GM18517 (cell line): Measurements from ENCODE around the gene TMEM59L.

Source experiments
- ATAC-seq: cut with Tn5 transposase; IDR thresholded peaks from one replicate; pipeline ENCODE4 v1.9.1; 2021; ENCODE audit warnings: mild to moderate bottlenecking, moderate library complexity; ENCODE audit not compliant: unreplicated experiment

TMEM59L gene

GRCh38 chr19:18608102-18608804 is 4.4 kb upstream of the TMEM59L start:
- no peak for ATAC-seq

GRCh38 chr19:18608805-18609716 is 3.6 kb upstream of the TMEM59L start:
- no peak for ATAC-seq

DNA sequence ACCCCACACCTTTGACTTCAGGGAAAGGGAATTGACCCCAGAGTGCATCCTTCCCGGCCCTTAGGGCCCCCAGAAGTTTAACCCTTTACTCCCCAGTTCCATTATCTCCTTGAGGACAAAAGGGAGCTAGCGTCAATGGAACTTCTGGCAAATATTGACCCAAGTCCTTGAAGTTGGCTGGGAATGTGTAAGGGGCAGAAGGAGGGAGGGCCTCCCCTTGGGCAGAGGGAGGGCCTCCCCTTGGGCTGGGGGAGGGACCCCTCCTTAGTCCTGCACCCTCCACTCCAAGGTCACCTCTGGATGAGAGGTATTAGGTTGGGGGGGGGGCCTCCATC is 3.0 kb upstream of the TMEM59L start:
- ATAC-seq, result no peak

DNA sequence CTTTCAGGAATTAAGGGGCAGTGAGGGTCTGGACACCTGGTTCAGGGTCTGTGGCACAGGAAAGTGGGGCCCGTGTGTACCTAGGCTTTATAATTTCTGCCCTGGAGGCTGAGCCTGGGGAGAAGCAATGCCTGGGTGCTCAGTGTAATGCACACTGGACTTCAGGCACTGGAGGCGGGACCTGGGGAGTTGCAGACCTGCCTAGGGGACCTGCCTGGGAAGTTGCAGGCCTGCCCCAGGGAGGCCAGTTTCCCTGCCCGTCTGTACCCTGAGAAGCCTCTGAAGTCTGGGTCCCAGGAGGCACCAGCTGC is 2.5 kb upstream of the TMEM59L start:
- no peak for ATAC-seq

DNA sequence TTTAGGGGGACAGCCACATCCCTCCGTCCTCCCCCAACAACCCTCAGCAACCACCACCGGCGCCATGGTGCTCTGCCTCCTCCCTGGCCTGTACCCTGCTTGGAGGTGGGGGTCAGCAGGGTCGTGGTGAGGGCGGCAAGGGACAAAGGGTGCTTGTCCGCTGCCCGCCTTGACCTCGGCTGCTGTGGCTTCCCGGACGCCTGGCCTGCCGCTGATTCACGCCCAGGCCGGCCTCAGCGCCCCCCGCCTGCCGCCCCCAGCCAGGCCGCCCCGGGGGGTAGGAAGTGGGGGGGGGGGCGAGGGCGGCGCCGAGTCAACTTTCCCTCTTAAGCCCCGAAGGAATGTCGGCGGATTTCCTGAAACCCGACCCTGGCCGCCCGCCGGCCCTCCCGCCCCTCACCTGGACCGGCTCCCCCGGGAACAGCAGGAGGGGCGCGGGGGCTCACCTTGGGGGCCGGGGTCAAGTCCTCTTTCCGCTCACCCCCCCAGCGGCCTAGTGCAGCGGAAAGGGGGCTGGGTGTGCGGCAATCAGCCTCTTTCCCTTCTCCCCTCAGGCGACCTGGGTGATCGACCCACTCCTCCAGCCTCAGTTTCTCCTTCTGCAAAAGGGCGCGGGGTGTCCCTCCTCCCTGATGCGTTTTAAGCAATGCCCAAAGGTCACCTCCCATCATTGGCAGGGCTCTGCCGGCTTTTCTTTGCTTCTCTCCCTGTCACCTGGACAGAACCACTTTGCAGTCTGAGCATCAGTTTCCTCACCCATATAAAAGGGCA is 1.9 kb upstream of the TMEM59L start:
- ATAC-seq, result no peak

DNA sequence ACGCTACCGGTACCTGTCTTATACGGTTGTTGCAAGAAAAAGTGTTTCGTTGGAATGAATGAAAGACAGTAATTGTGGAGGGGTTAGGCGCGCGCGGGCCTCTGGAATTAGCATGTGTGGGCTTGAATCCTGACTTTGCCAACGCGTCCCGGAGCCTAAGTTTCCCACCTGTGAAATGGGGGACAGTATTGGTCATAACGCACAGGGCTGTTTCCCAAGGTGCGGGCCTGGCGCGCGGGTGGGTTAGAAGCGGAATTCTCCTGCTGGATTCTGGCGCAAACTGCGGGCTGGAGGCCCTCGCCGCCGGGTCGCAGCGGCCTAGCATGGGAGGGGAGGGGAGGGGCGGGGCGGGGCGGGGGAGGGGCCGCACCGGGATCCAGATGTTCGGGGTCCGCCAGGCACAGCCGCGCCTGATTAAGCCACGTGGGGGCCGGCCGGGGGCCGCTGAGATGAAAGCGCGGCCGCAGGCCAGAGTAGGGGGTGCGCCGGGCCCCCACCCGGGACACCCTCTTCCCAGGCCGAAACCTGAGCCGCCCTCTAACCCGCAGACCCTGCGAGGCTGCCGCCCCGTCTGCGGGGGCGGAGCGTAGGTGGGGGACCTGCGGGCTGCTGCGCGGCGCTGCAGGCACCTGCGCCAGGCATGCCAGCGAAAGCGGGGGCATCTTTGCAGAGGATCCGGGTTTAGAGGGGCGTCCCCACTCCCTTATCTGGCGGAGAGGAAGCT is 1.2 kb upstream of the TMEM59L start:
- ATAC-seq, result no peak

DNA sequence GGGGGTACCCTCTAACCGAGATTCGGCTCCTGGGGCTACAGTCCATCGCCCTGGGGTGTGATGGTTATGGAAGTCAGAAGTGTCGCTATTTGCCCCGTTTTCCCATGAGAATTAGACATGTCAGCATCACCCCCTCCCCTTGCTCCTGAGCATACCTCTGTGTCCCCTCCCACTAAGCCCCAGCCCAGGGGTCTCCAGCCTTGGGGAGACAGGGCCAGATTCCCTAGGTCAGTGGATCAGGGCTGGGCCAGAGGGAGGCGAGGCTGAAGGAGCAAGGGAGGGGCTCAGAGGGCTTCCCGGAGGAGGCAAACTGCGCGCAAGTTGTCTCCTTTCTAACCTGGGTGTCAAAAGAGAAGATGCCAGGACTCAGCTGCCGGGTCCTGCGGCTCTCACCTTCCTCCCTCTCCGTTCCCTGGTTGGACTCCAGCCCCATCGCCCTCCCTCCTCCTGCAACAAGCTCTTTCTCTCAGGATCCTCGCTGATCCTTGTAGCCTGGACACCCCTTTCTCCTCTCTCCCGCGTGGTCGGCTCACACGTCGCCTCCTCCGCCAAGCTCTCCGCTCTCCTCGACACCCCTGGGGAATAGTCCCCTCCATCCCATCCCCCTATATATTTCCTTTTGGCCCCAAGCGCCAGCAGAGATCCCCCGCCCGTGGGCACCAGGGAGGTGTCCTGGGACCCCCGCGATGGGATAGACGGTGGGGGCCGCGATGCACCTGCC is 459 bp upstream of the TMEM59L start:
- ATAC-seq, result no peak

DNA sequence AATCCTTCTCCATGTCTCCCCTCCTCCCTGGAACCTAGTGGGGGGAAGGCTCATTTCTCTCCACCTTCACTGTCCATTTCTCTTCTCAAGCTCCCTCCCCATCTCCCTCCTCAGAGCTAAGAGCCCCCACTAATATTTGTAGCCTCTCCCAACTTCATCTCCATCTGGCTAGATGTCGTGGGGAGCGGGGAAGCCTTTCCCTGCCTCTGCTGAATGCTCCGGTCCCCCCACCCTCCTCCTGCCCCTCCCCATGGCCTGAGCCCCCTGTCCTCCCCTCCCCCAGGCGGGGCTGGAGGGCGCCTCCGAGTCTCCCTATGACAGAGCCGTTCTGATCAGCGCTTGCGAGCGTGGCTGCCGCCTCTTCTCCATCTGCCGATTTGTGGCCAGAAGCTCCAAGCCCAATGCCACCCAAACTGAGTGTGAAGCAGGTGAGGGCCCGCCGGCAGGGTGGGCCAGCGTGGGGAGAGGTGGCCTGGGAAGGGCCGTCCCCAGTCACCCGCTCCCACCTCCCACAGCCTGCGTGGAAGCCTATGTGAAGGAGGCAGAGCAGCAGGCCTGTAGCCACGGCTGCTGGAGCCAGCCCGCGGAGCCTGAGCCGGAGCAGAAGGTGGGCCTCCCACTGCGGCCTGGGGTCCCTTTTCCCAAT is 1.0 kb downstream of the TMEM59L start:
- no peak for ATAC-seq

GRCh38 chr19:18616023-18616422 is 3.4 kb downstream of the TMEM59L start:
- no peak for ATAC-seq

DNA sequence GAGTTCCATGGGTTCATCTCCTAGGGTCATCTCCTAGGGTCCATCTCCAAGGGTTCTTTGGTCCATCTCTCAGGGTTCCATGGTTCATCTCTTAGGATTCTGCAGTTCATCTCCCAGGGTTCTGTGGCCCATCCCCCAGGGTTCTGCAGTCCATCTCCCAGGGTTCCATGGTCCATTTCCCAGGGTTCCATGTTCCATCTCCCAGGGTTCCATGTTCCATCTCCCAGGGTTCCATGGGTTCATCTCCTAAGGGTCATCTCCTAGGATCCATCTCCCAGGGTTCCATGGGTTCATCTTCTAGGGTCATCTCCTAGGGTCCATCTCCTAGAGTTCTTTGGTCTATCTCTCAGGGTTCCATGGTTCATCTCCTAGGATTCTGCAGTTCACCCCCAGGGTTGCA is 4.9 kb downstream of the TMEM59L start:
- no peak for ATAC-seq

- ATAC-seq, result no peak
Observed at GRCh38 chr19:18618236-18618635, 5.6 kb downstream of the TMEM59L start.

DNA sequence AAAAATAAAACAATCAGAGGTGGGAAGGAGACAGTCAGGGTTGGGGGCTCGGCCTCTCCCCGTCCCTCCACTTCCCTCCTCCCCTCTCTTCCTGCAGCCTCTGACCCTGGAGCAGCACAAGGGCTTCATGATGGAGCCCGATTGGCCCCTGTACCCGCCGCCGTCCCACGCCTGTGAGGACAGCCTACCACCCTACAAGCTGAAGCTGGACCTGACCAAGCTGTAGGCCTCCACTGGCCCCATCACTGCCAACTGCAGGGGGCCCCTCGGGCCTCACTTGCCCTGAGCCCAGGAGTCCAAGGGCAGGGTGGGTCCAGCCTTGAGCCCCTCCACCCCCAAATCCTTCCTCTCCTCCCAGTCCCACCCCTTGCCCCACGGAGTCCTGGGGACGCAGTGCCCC is 7.6 kb downstream of the TMEM59L start:
- no peak for ATAC-seq

GRCh38 chr19:18620902-18621301 is 8.2 kb downstream of the TMEM59L start:
- no peak for ATAC-seq

GRCh38 chr19:18626906-18627305 is 14.2 kb downstream of the TMEM59L start:
- ATAC-seq, result no peak

- no peak for ATAC-seq
Observed at GRCh38 chr19:18629166-18630088, 16.8 kb downstream of the TMEM59L start.

- no peak for ATAC-seq
Observed at GRCh38 chr19:18633321-18633720, 20.7 kb downstream of the TMEM59L start.

DNA sequence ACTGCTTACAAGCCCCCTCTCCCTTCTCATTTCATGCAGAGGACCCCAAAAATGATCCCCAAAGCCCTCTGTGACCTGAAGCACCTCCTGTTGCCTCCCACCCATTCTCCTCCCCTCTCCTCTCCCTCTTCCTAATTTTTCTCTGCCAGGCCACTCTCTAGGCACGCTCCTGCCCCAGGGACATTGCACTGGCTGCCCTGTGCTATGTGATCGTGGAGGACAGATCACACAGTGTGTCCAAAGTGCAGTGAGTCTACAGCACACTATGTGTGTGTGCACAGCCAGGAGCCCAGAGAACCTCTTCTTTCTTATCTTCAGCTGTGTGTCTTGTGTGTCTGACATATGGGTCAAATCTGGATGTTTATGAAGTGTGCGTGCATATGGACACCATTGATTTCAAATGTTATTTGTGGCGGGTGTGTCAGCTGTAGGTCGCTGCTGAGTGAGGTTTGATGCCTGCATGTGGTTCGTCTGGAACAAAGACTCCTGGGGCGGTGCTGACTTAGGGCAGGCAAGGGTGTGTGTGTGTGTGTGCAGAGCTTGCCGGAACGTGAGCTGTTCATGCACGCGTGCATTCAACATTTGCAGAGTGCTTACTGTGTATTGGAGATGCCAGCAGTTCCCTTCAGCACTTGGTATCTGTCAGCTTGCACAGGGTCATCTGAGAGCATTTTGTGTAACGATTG is 22.1 kb downstream of the TMEM59L start:
- ATAC-seq, result no peak

DNA sequence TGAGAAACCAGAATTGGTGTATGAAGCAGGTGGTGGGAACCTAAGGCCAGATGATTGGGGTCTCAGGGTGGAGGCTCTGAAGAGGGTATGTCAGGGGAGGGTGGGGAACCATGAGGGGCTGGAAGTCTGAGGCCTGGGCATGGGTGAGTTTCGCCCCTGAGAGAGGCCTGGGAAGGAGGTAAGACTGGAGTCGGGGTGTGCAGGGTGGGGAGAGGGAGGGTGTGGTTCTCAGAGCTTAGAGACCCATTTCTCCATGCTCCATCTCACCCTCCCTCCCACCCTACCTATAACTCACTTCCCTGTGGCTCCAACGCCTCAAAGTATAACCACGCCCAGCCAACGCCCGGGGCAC is 23.1 kb downstream of the TMEM59L start:
- ATAC-seq, result no peak
